ENCODE data around the gene WDR27. TPM values are rescaled to one million over a fixed set of nuclear protein-coding genes. Genes with fewer than 3 reads are reported as not detected.

The WDR27 gene
- total RNA-seq, 3 donors from 2014 or later (not counting 1 experiment from before 2014, with no cell fraction given) = 12.7 to 31.0 (median 25.3) TPM

DNA sequence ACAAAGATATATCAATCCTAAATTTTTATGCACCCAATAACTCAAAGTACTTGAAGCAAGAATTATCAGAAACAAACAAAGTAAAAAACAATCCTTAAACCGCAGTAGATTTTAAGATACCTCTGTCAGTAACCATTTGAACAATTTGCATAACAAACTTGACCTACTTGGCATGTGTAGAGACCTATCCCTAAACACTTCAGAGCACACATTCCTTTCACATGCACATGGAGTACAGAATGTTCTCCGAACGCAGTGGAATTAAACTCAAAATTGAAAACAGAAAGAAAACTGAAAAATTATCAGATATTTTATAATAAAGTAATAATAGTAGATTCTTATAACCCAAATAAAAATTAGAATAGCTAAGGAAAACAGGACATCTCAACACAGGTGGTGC is 285.6 kb downstream of the WDR27 start:
- no peak overlapping the region for H3K27ac Mint-ChIP-seq
- Histone ChIP-seq H3K4me1 (ENCODE audit: control insufficient read depth, insufficient read depth, low read length) (no peaks in the 10 kb centered on the region), H3K27ac (ENCODE audit: low read length) (no peak overlapping the region), H3K9me3 (ENCODE audit: control insufficient read depth, insufficient read depth, low read length) (no peaks in the 10 kb centered on the region), H3K36me3 (ENCODE audit: control insufficient read depth, insufficient read depth, low read length) (no peaks in the 10 kb centered on the region), H3K27me3 (ENCODE audit: control insufficient read depth, insufficient read depth, low read length) (no peaks in the 10 kb centered on the region), H3K4me3 (ENCODE audit: low read length) (no peak overlapping the region)
- H3K36me3 Mint-ChIP-seq = peaks cover 19% of the 10 kb centered on the region
- ATAC-seq (no peak), DNase-seq (no peak)
- H3K4me3 Mint-ChIP-seq = no peak overlapping the region
- TF ChIP-seq, protein P1, sequence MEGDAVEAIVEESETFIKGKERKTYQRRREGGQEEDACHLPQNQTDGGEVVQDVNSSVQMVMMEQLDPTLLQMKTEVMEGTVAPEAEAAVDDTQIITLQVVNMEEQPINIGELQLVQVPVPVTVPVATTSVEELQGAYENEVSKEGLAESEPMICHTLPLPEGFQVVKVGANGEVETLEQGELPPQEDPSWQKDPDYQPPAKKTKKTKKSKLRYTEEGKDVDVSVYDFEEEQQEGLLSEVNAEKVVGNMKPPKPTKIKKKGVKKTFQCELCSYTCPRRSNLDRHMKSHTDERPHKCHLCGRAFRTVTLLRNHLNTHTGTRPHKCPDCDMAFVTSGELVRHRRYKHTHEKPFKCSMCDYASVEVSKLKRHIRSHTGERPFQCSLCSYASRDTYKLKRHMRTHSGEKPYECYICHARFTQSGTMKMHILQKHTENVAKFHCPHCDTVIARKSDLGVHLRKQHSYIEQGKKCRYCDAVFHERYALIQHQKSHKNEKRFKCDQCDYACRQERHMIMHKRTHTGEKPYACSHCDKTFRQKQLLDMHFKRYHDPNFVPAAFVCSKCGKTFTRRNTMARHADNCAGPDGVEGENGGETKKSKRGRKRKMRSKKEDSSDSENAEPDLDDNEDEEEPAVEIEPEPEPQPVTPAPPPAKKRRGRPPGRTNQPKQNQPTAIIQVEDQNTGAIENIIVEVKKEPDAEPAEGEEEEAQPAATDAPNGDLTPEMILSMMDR (IDR thresholded peaks at IDR 0.05) = no peak
- no peaks in the 10 kb centered on the region for H3K4me1 Mint-ChIP-seq
- 78% methylated on average over 1 of the region's 3 CpGs for WGBS (ENCODE audit: insufficient coverage)
- intact Hi-C loops (cut with micrococcal nuclease) = no loop called here
- H3K9me3 Mint-ChIP-seq = peaks cover 4 to 6% of the 10 kb centered on the region in 2 donors
- peaks cover 14 to 32% of the 10 kb centered on the region in 2 donors for H3K27me3 Mint-ChIP-seq (ENCODE audit: low read depth in 2 of 2)

DNA sequence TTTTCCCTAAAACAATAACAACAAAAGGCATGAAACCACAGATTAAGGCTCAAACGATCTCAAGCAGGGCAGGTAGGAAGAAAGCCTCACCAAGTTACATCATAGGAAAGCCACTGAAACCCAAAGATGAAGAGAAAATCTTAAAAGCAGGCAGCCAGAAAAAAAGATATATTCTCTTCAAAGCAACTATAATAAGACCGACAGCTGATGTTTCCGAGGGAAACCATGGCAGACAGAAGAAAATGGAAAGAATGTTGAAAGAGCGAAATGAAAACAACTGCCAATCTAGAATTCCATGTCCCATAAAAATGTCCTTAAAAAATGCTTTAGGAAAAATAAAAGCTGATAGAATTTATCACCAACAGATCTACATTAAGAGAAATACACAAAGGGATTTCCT is 286.6 kb downstream of the WDR27 start:
- WGBS (ENCODE audit: insufficient coverage) = 64% methylated on average over 1 of the region's 4 CpGs
- no peak overlapping the region for H3K27ac Mint-ChIP-seq
- TF ChIP-seq, protein P1 (IDR thresholded peaks at IDR 0.05) = no peak
- H3K4me1 Mint-ChIP-seq = no peaks in the 10 kb centered on the region
- intact Hi-C loops (cut with micrococcal nuclease) = no loop called here
- H3K27me3 Mint-ChIP-seq (ENCODE audit: low read depth in 2 of 2) = peaks cover 13 to 33% of the 10 kb centered on the region in 2 donors
- ATAC-seq (no peak), DNase-seq (no peak)
- no peaks in the 10 kb centered on the region for H3K36me3 ChIP-seq (ENCODE audit: control insufficient read depth, insufficient read depth, low read length)
- H3K4me3 Mint-ChIP-seq = no peak overlapping the region
- H3K9me3 ChIP-seq (ENCODE audit: control insufficient read depth, insufficient read depth, low read length) = no peaks in the 10 kb centered on the region
- no peak overlapping the region for H3K4me3 ChIP-seq (ENCODE audit: low read length)
- peaks cover 4 to 6% of the 10 kb centered on the region in 2 donors for H3K9me3 Mint-ChIP-seq
- H3K27me3 ChIP-seq (ENCODE audit: control insufficient read depth, insufficient read depth, low read length) = no peaks in the 10 kb centered on the region
- H3K36me3 Mint-ChIP-seq = peaks cover 19% of the 10 kb centered on the region
- no peaks in the 10 kb centered on the region for H3K4me1 ChIP-seq (ENCODE audit: control insufficient read depth, insufficient read depth, low read length)
- H3K27ac ChIP-seq (ENCODE audit: low read length) = no peak overlapping the region

DNA sequence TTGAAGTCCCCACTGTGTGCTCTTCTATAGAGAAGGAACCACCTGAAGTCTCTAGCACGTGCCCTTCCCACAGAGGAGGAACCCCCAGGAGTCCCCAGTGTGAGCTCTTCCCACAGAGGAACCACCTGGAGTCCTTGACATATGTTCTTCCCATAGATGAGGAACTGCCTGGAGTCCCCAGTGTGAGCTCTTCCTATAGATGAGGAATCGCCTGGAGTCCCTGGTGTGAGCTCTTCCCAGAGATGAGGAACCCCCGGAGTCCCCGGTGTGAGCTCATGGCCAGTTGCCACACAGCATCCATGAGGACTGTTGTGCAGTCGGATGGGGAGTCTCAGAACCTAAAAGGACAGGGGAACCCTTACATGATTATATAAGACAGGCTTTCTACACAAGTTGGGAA is 290.1 kb downstream of the WDR27 start:
- intact Hi-C loops (cut with micrococcal nuclease) = no loop called here
- no peaks in the 10 kb centered on the region for H3K4me1 ChIP-seq (ENCODE audit: control insufficient read depth, insufficient read depth, low read length)
- H3K4me3 ChIP-seq (ENCODE audit: low read length) = no peak overlapping the region
- H3K36me3 ChIP-seq (ENCODE audit: control insufficient read depth, insufficient read depth, low read length) = no peaks in the 10 kb centered on the region
- peaks cover 4 to 6% of the 10 kb centered on the region in 2 donors for H3K9me3 Mint-ChIP-seq
- peaks cover 19% of the 10 kb centered on the region for H3K36me3 Mint-ChIP-seq
- ATAC-seq (no peak), DNase-seq (no peak)
- H3K27me3 ChIP-seq (ENCODE audit: control insufficient read depth, insufficient read depth, low read length) = no peaks in the 10 kb centered on the region
- 77% methylated on average over 5 of the region's 5 CpGs for WGBS (ENCODE audit: insufficient coverage)
- H3K4me1 Mint-ChIP-seq = no peaks in the 10 kb centered on the region
- H3K27ac Mint-ChIP-seq = no peak overlapping the region
- peaks cover 20 to 46% of the 10 kb centered on the region in 2 donors for H3K27me3 Mint-ChIP-seq (ENCODE audit: low read depth in 2 of 2)
- H3K27ac ChIP-seq (ENCODE audit: low read length) = no peak overlapping the region
- no peak overlapping the region for H3K4me3 Mint-ChIP-seq
- H3K9me3 ChIP-seq (ENCODE audit: control insufficient read depth, insufficient read depth, low read length) = no peaks in the 10 kb centered on the region
- TF ChIP-seq, protein P1 (IDR thresholded peaks at IDR 0.05) = no peak

DNA sequence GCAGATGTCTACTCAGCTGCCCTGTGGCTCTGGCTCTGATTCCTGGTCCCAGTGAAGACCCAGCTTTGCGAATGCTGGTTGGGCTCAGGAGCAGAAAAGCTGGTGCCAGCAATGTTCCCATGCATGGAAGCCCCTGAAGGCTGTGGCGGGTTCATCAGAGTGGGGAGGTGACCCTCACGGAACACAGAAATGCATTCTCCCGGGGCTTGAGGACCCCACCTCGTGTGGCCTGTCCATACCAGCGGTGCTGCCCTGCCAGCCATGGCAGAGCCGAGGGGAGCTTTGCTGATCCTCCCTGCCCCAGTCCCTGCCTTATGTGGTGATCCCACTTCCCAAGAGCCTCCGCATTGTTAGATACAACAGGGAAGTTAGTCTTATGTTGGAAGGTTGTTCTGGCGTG is 290.5 kb downstream of the WDR27 start:
- Mint-ChIP-seq H3K4me3 (no peak overlapping the region), H3K27me3 (ENCODE audit: low read depth in 2 of 2) (peaks cover 20 to 50% of the 10 kb centered on the region in 2 donors), H3K9me3 (peaks cover 4 to 6% of the 10 kb centered on the region in 2 donors), H3K36me3 (peaks cover 19% of the 10 kb centered on the region), H3K4me1 (no peaks in the 10 kb centered on the region), H3K27ac (no peak overlapping the region)
- intact Hi-C loops (cut with micrococcal nuclease) = no loop called here
- no peaks in the 10 kb centered on the region for H3K36me3 ChIP-seq (ENCODE audit: control insufficient read depth, insufficient read depth, low read length)
- H3K27me3 ChIP-seq (ENCODE audit: control insufficient read depth, insufficient read depth, low read length) = no peaks in the 10 kb centered on the region
- H3K4me1 ChIP-seq (ENCODE audit: control insufficient read depth, insufficient read depth, low read length) = no peaks in the 10 kb centered on the region
- no peak overlapping the region for H3K4me3 ChIP-seq (ENCODE audit: low read length)
- WGBS (ENCODE audit: insufficient coverage) = 90% methylated on average over 9 of the region's 9 CpGs
- TF ChIP-seq, protein P1 (IDR thresholded peaks at IDR 0.05) = no peak
- no peak overlapping the region for H3K27ac ChIP-seq (ENCODE audit: low read length)
- no peaks in the 10 kb centered on the region for H3K9me3 ChIP-seq (ENCODE audit: control insufficient read depth, insufficient read depth, low read length)
- ATAC-seq (no peak), DNase-seq (no peak)

Data from natural killer cell (primary cell).